GM19240 (cell line): ENCODE data around the gene RNF223.
"Not testable (repeated sequence)": the region's sequence is repeated elsewhere in the genome, so short reads cannot be mapped to it uniquely, and the experiment has no call there.

Experiments used
- DNase-seq: peaks from one replicate; pipeline ENCODE4 v3.0.0; 2011; ENCODE audit warnings: low spot score; ENCODE audit not compliant: insufficient read length

Gene RNF223

DNA sequence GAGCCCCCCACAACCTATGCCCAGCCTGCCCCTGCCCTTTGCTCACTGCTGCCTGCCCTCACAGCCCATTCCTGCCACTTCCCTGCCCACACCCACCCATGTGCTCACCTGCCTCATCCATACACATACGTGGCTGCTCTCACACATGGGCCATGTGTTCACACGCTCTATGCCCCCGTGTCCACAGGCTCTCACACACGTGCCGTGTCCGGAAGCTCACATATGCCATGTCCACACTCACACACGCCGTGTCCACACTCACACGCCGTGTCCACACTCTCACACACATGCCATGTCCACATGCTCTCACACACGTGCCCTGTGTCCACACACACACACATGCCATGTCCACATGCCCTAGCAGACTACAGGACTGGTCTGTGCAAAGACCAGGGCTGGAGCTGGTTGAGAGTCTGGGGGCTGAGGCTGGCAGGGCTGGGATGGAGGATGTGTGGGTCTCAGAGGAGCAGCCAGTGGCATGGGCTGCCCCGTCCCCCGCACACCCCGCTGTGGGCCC is 583 bp upstream of the RNF223 start:
- no peak for DNase-seq

DNA sequence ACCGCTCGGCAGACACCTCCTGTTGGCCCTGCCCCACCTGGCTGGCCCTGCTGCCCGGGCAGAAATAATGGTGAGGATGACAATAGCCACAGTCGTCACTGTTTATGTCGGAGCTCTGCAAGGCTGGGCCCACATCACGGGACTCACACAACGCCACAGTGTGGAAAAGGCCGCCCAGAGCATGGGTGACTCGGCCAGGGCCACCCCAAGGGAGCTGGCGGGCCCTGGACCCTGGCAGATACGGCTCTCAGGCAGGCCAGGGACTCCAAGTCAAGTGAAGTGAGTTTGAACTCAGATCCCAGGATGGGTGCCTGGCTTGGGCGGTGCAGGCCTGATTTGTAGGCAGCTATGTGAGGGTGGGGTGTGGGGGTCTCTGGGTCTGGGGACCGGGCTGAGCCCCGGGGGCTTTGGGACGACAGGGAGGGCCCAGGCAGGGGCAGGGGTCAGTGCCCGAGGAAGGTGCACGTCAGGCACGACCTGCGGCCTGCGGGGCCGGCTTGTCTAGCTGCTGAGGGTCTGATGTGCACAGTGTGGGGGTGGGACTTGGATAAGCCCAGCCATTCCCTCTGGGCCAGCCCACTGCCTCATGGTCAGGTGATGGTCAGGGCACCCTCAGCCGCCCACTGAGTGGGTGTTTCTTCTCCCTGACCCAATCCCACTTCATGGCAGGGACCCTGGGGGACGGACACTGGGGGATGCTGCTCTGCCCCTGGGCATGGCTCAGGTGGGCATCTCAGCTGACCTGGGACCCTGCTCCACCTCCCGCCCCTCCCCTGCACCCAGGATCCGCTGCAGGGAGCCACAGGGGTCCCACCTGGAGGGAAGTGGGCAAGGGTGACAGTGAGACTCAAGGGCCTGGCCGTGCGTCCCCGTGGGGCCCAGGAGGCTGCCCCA is 1.0 kb downstream of the RNF223 start:
- no peak for DNase-seq

DNA sequence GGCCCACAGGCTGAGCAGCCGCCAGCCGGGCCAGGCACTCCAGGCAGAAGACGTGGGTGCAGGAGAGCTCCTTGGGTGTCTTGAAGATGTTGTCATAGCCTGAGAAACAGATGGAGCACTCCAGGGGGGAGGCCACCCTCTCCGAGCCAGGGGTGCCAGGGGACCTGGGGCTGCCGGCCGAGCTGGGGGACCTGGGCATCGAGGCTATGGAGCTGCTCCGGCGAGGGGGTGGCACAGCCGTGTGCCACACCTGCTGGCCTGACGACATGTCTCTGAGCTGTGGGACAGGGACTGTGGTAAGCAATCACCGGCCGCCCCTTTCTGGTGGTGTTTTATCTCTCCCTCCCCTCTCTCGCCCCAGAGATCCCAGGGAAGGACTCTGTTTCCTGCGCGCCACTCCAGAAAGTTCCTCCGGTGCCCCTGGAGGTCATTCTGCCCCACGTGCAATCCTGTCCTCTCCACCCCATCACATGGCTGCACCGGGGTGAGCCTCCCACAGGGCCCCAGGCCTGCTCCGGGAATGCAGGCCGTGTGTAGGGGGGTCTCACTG is 1.7 kb downstream of the RNF223 start:
- DNase-seq, result no peak

DNA sequence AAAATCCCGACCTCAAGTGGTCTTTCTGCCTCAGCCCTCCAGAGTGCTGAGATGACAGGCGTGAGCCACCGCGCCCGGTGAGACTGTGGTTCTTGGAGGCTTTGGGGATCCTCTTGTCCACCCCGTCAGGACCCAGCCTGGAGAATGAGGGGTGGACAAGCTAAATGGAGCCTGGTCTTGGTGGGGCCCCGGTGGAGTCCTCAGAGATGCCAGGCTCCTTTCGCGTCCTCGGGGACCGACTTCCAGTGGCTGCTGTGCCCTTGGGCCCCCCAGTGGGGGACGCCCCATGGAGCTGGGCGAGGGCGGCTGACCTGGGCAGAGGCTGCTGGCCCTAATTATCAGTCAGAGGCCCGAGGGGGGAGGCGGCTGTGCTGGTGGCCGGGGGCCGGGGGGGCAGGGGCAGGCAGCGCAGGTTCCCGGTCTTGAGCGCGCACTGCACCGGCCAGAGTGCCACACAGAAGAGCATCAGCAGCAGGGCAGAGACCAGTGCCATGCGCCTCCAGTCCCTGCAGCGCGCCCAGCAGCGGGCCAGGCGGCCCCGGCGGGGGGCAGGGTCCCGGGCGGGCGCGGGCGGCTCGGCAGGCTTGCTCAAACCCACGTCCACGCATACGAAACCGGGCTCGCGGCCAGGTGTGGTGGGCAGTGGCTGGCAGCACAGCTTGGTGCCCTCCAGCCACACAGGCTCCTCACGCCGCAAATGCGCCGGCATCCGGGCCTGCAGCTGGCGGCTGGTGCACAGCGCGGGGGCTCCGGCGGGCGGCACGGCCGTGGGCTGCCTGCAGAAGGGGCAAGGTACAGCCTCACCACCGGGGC is 2.4 kb downstream of the RNF223 start:
- no peak for DNase-seq

DNA sequence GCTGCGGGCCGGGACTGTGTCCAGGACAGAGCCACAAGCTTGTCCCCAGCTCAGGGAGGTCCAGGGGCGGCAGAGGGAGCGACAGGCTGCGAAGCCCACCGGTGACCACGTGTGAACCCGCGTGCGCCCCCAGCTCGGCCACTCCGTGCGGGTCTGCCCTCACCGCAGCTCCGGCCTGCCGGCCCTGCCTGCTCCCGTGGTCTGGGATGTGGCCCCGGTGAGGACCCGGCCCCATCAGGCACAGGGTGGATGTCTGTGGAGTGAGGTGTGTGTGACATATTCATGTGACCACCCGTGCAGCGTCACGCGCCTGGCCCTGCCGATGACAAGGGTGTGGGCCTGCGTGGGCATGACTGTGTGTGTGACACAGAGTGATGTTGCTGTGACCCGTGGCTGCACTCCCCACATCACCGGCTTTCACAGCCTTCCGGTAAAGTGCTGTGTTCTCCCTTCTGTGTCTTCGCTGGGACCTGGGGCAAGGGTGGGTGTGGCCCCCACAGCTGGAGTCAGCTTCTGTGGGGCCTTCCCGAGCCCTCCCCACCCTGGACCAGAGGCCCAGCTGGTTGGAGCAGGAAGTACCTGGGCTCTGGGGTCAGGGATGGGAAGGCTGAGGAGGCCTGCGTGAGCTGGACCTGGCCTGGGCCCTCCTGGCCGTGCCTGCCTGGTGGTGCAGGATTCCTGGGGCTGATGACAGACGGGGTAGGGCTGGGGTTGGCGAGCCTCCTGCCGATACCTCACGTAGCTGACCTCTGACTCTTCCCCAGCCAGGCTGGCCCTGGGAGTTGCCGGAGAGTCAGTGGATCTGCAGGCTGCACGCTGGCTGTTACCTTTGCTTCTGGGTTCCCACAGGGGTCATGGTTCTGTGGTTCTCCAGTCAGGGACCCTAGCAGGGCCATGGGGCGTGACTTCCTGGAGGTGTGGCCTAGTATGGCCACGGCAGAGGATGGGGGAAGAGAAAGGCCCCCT is 4.1 kb downstream of the RNF223 start:
- no peak for DNase-seq

DNA sequence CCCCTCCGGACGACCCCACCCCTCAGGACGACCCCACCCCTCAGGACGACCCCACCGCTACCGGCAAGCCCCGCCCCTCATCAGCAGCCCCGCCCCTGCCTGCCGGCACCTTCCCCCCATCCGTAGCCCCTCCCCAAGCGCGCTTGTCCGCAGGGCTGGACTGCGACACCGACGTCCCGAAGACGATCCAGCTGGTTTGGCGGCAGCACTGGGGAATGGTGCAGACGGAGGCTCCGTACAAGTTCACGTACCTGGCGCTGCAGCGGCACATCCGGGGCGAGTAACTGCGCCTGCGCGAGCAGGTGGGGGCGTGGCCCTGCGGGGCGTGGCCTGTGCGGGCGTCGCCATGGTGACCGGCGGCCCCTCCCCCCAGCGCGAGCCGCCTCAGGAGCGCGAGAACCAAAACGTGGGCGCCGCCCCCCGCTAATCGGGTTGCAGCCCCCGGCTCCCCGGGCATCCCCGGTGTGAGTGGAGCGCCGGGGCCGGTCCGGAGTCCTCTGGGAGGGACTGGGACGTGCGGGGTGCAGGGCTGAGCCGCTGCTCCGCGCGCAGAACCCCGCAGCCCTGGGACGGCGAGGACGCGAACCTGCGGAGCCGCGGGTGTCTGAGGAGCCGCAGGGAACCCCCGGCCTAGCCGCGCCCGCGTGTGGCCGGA is 4.9 kb downstream of the RNF223 start:
- peak; percentile 97 for DNase-seq

DNA sequence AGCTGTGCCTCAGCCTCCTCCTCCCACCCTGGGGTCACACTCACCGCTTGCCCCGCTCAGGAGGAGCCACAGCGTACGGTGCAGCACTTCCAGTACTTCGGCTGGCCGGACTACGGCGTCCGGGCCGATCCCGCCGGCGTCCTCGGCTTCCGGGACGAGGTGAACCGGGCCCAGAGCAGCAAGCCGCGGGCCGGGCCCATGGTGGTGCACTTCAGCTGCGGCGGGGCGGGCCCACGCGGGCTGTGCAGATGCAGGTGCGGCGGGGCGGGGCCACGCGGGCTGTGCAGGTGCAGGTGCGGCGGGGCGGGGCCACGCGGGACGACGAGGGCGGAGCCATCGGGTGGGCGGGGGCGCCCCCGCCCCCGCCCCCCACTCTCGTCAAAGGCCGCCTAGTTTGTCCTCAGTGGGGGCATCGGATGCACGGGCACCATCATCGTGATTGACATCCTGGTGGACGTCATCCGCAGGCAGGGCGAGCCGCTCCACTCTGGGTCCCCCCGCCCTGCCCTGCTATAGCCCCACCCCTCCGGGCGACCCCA is 5.5 kb downstream of the RNF223 start:
- peak; percentile 70 for DNase-seq

DNA sequence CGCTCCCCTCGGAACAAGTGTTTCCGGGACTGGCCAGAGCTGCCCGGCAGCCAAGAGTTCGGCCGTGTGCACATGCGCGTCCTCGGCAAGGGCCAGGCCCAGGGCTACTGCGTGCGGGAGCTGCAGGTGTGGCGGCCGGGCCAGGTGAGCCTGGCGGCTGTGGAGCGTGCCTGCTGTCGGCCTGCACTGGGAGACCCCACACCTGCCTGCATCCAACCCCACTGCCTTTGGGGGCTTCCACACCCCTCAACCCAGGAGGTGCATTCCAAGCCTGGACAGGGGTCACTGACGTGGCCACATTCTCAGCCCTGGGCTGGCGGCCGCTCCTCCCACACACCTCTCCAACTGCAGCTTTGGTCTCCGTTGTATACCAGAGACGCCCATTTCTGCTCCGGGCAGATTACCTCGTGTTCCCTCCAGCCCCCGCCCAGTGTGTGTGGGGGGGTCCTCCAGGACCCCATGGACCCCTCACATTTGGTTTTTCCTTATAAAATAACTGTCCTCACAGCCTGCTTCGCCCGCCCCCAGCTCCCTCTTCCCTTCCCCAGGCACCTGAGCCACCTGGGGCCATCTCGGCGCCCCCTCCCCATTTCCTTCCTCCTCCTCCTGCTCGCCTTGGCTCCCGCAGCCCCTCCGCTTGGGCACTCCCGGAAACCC is 6.1 kb downstream of the RNF223 start:
- DNase-seq, result no peak

DNA sequence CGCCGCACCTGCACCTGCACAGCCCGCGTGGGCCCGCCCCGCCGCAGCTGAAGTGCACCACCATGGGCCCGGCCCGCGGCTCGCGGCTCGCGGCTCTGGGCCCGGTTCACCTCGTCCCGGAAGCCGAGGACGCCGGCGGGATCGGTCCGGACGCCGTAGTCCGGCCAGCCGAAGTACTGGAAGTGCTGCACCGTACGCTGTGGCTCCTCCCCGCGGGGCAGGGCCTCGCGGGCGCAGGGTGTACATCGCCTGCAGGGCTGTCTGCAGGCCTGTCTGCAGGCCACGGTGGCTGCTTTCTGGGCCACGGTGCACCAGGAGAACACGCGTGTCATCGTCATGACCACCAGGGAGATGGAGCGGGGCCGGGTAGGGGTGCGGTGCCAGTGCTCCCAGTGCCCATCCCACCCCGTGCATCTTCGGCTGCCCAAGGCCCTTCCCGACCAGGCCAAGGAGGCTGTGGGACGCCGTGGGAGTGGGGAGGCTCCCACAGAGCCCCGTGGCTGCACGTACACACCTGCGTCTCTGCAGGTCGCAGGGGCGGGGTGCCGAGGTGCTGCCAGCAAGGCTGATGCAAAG is 6.7 kb downstream of the RNF223 start:
- DNase-seq, result no peak

DNA sequence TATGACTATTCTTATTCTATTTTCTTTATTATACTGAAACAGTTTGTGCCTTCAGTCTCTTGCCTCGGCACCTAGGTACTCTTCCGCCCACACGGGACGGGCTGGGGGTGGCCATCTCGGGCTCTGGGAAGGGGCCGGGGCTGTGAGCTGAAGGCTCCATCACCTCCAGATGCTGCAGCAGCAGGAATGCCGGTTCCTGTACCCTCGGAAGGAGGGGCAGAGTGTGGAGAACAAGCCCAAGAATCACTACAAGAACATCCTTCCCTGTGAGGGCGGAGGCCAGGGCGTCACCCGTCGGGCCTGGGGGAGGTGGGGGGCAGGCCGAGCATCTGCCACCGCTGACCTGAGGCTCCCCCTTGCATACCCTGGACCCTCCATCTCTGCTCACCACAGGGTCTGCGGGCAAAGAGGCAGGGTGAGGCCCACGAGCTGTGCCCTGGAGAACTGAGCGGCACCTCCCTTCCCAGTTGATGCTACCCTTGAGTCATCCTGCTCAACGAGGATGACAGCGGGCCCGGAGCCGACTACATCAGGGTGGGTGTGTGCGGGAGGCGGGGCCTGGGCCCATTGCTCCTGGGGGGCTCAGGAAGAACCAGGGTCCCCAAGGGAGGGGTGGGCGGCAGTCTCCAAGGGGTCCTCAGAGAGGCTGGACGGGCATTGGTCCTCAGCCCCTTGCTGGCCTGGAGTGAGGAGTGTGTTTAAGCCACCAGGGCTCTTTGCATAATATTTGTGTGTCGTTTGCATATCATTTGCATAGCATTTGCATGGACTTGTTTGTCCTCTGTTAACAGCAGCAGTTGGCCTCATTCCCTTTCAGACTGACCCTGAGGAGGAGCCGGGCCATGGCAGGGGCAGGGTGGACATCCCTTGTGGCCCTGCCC is 7.5 kb downstream of the RNF223 start:
- DNase-seq, result no peak

DNA sequence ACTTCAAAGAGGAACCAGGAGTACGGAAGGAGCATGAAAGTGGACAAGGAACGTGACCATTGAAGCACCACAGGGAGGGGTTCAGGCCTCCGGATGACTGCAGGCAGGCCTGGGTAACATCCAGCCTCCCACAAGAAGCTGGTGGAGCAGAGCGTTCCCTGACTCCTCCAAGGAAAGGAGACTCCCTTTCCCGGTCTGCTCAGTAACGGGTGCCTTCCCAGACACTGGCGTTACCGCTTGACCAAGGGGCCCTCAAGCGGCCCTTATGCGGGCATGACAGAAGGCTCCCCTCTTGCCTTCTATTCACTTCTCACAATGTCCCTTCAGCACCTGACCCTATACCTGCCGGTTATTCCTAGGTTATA is 8.2 kb downstream of the RNF223 start:
- DNase-seq, result not testable (repeated sequence)

DNA sequence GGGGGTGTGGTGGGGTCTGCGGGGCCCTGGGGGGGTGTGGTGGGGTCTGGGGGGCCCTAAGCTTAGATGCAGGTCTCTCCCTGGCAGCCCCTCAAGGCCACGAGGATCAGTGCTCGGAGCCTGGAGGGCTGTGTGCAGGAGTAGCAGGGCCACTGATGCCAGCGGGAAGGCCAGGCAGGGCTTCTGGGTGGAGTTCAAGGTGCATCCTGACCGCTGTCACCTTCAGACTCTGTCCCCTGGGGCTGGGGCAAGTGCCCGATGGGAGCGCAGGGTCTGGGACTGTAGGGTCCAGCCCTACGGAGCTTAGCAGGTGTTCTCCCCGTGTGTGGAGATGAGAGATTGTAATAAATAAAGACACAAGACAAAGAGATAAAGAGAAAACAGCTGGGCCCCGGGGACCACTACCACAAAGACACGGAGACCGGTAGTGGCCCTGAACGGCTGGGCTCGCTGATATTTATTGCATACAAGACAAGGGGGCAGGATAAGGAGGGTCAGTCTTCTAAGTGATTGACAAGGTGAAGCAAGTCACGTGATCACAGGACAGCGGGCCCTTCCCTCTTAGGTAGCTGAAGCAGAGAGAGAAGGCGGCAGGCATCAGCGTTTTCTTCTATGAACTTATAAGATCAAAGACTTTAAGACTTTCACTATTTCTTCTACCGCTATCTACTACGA is 8.7 kb downstream of the RNF223 start:
- DNase-seq, result no peak

DNA sequence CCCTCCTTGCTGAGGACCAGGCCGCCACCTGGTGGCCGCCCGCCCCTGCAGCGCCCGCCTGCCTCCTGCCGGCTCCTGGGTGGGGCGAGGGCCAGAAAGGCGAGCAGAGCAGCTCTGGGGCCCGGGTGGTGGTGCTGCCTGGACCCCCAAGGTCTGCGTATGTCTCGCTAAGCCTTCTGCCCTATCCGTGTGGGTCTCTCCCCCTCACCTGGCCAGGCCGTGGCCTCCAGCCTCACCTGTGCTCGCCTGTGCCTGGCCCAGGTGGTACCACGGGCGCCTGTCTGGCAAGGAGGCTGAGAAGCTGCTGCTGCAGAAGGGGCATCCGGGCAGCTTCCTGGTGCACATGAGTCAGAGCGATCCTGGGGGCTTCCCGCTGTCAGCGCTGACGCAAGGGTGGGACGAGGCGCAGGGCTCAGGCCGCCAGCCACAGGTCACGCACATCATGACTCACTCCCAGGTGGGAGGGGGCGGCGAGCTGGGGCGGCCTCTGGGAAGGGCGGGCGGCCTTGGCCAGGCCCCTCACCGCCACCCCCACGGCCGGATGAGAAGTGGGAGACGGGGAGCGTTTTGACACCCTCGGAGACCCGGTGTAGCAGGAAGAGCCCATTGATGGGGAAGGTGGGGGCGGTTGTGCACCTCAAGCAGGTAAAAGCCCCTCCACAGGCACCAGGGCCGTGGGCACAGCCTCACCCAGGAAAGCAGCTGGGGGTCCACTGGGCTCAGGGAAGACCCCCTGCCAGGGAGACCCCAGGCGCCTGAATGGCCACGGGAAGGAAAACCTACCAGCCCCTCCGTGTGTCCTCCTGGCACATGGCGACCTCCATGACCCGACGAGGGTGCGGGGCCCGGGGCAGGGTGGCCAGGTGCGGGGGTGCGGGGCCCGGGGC is 9.9 kb downstream of the RNF223 start:
- DNase-seq, result peak; percentile 96

DNA sequence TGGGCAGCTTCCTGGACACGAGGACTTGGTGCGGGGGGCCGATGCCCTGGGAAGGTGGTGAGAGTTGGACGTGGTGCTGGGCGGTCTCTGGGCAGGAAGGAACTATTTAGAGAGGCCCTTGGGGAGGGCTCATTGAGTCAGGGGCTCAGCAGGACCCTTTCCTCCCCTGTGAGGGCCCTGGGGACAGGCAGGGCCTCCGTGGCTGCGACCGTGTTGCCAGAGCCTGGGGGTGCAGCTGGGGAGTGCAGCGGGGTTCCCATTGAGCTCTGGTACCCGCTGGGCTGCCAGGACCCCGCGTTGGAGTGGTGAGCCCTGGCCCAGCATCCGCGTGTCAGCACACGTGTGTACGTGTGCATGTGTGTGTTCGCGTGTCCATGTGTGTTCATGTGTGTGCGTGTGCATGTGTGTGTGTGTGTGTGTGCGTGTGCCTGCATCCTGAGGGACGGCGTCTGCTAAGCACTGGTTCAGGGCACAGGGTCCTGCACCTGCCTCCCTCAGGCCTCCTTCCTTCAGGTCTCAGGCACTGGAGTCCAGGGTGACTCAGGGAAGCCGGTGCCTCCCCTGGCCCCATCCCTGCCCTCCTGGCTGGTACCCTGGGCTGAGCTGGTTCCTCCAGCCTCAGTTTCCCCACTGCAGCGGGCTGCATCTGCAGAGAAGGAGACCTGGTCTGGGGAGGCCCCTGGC is 10.7 kb downstream of the RNF223 start:
- no peak for DNase-seq

DNA sequence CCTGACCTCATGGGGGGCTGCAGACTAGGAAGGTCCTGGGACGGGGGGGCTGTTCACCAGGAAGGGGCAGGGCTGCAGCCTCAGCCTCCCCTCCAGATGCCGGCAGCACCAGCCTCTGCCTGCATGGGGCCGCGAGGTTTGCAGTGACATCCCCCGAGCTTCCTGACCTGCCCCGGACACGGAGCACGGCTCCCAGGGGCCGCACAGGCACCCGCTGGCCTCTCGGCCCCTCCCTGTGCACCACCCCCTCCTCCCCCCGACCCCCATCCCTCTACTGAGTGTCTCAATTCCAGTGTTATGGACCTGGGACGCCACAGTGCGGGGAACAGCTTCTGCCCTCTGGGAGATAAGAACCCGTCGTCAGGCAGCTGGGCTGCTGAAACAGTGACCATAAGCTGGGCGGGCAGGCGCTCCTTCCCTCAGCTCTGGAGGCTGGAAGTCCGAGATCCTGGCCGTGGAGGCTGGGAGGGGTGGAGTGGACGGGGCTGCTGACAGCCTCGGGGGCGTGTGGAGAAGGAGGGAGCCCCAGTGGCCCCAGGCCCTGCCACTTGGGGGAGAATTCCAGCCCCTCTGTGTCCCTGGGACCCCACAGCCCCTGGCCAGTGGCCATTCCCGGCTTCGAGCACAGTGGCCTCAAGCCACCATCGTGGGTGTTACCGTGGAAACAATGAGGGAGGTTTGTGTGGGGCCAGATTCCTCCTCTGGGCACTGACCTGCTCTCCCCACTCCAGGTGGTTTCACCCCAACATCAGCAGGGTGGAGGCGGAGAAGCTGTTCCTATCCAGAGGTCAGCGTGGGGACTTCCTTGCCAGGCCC is 11.6 kb downstream of the RNF223 start:
- no peak for DNase-seq
